HG03469 (cell line): Measurements from ENCODE around the gene STYXL2.

Source experiments
- ATAC-seq: cut with Tn5 transposase; IDR thresholded peaks from one replicate; pipeline ENCODE4 v1.9.1; 2021; ENCODE audit warnings: mild to moderate bottlenecking, moderate library complexity, moderate number of reproducible peaks; ENCODE audit not compliant: unreplicated experiment

The STYXL2 gene

GRCh38 chr1:167093846-167094516 is at the start of gene STYXL2:
STYXL2 (plus strand) TSS chr1:167094075; CDS start chr1:167094850, 775 bp downstream.
- ATAC-seq, result no peak

GRCh38 chr1:167051907-167052306 is 42.0 kb upstream of the STYXL2 start:
- ATAC-seq, result no peak

- no peak for ATAC-seq
Observed at GRCh38 chr1:167052389-167052788, 41.5 kb upstream of the STYXL2 start.

- ATAC-seq, result no peak
Observed at GRCh38 chr1:167054531-167054930, 39.3 kb upstream of the STYXL2 start.

- ATAC-seq, result no peak
Observed at GRCh38 chr1:167054946-167055630, 38.8 kb upstream of the STYXL2 start.

- ATAC-seq, result no peak
Observed at GRCh38 chr1:167056529-167057231, 37.2 kb upstream of the STYXL2 start.

GRCh38 chr1:167057241-167057688 is 36.6 kb upstream of the STYXL2 start:
- ATAC-seq, result no peak

GRCh38 chr1:167059045-167059808 is 34.6 kb upstream of the STYXL2 start:
- no peak for ATAC-seq

- no peak for ATAC-seq
Observed at GRCh38 chr1:167059809-167060107, 34.1 kb upstream of the STYXL2 start.

- no peak for ATAC-seq
Observed at GRCh38 chr1:167060141-167061072, 33.5 kb upstream of the STYXL2 start.

GRCh38 chr1:167061073-167061464 is 32.8 kb upstream of the STYXL2 start:
- ATAC-seq, result no peak

GRCh38 chr1:167064621-167065020 is 29.3 kb upstream of the STYXL2 start:
- no peak for ATAC-seq

GRCh38 chr1:167065471-167065870 is 28.4 kb upstream of the STYXL2 start:
- no peak for ATAC-seq

GRCh38 chr1:167066333-167067122 is 27.3 kb upstream of the STYXL2 start:
- peak; percentile 74 for ATAC-seq

GRCh38 chr1:167067904-167068303 is 26.0 kb upstream of the STYXL2 start:
- no peak for ATAC-seq

- ATAC-seq, result no peak
Observed at GRCh38 chr1:167068761-167069160, 25.1 kb upstream of the STYXL2 start.

- no peak for ATAC-seq
Observed at GRCh38 chr1:167071286-167071685, 22.6 kb upstream of the STYXL2 start.

- no peak for ATAC-seq
Observed at GRCh38 chr1:167076136-167076710, 17.7 kb upstream of the STYXL2 start.
